GM21529 (cell line): ENCODE results near the gene FRMPD4.

Experiments used
- ATAC-seq: cut with Tn5 transposase; IDR thresholded peaks from one replicate; pipeline ENCODE4 v1.9.1; 2021; ENCODE audit not compliant: unreplicated experiment

The FRMPD4 gene

GRCh38 chrX:12292996-12293765, 154.9 kb downstream of the FRMPD4 start:
- ATAC-seq, result no peak

- ATAC-seq, result no peak
These were observed 159.1 kb downstream of the FRMPD4 start for GRCh38 chrX:12297353-12297752.

GRCh38 chrX:12301288-12301687, 163.0 kb downstream of the FRMPD4 start:
- no peak for ATAC-seq

GRCh38 chrX:12304261-12304660, 166.0 kb downstream of the FRMPD4 start:
- ATAC-seq, result no peak

- no peak for ATAC-seq
These were observed 169.7 kb downstream of the FRMPD4 start for GRCh38 chrX:12307961-12308360.

GRCh38 chrX:12308420-12308819, 170.1 kb downstream of the FRMPD4 start:
- ATAC-seq, result no peak

- no peak for ATAC-seq
These were observed 170.9 kb downstream of the FRMPD4 start for GRCh38 chrX:12309040-12309743.

- no peak for ATAC-seq
These were observed 171.4 kb downstream of the FRMPD4 start for GRCh38 chrX:12309744-12310076.

- no peak for ATAC-seq
These were observed 176.4 kb downstream of the FRMPD4 start for GRCh38 chrX:12314651-12315050.

- no peak for ATAC-seq
These were observed 177.3 kb downstream of the FRMPD4 start for GRCh38 chrX:12315526-12315925.

- no peak for ATAC-seq
These were observed 180.8 kb downstream of the FRMPD4 start for GRCh38 chrX:12319003-12319519.

- no peak for ATAC-seq
These were observed 181.7 kb downstream of the FRMPD4 start for GRCh38 chrX:12319992-12320391.

- no peak for ATAC-seq
These were observed 183.8 kb downstream of the FRMPD4 start for GRCh38 chrX:12322031-12322430.

- ATAC-seq, result no peak
These were observed 186.9 kb downstream of the FRMPD4 start for GRCh38 chrX:12325171-12325570.

- no peak for ATAC-seq
These were observed 189.6 kb downstream of the FRMPD4 start for GRCh38 chrX:12327836-12328235.

GRCh38 chrX:12329476-12329875, 191.2 kb downstream of the FRMPD4 start:
- no peak for ATAC-seq

- no peak for ATAC-seq
These were observed 192.6 kb downstream of the FRMPD4 start for GRCh38 chrX:12330841-12331240.

GRCh38 chrX:12332786-12333347, 194.6 kb downstream of the FRMPD4 start:
- ATAC-seq, result no peak

GRCh38 chrX:12339921-12340320, 201.6 kb downstream of the FRMPD4 start:
- no peak for ATAC-seq

- ATAC-seq, result no peak
These were observed 206.7 kb downstream of the FRMPD4 start for GRCh38 chrX:12344954-12345353.

GRCh38 chrX:12349201-12349600, 210.9 kb downstream of the FRMPD4 start:
- ATAC-seq, result no peak

- no peak for ATAC-seq
These were observed 214.6 kb downstream of the FRMPD4 start for GRCh38 chrX:12352922-12353321.
